Measurements from ENCODE around the gene MYBPH. TPM values are rescaled to one million over a fixed set of nuclear protein-coding genes. Genes with fewer than 3 reads are reported as not detected.

The MYBPH gene
- total RNA-seq, 2 experiments from 2014 or later: not detected

DNA sequence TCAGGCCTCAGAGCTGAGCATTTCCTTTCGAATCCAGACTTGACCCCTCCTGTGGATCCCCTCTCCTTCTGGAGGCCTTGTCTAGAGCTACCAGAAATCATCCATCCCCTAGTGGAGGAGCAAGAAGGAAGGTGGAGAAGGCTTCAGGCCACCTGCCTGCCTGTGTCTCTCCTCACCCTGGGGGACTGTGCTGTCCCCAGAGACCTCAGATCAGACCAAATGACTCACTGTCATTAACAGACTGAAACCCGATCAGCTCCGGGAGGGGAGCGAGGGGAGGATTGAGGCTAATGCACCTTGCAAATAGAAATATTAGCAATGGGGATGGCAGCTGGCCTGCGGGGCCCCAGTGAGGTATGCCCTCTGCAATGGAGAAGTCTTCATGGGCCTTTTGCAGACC lies 2.1 kb downstream of the MYBPH start:
- intact Hi-C loops (cut with micrococcal nuclease; ENCODE audit: unreplicated experiment): loop anchor here (2.0 kb wide), 1 partner anchor 135 kb away; no protein-coding TSS in a partner anchor
- H2AFZ ChIP-seq (ENCODE audit: low read length): no peak overlapping the region

DNA sequence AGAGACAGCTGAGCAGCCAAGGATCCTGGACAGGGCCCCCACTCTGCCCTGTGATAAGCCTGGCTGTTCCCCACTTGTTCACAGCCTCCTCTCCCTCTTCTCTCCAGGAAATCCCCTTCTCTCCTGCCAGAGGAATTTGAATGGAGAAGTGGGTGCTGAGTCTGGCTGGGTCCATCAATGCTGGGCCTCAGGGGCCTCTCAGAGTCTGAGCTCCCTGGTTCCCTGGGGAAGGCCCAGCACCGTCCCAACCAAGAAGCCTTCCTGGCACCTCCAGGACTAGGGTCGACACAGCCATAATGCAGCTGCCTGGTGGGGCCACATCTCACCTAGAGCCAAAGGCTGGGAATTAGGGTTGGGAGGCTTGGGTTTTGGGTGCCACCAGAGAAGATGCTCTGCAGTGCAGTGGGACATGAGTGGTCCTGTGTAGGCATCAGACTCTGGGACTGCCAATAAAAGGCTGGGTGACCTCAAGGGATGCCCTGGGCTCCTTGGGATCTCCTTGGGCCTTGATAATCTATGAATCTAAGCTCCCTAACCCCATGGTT lies 2.5 kb downstream of the MYBPH start:
- CTCF ChIA-PET (ENCODE audit: unreplicated experiment): interaction anchor here (1.1 kb wide), 1 partner anchor 35 kb away, joined by 4 read pairs; no protein-coding TSS in a partner anchor
- no peaks in the 10 kb centered on the region for H3K4me1 ChIP-seq (ENCODE audit: insufficient read depth, low read length, poor library complexity, severe bottlenecking)

More for the DNA sequence above, 2.1 kb downstream of the MYBPH start:
- H3K4me2 ChIP-seq (ENCODE audit: low read length): no peak overlapping the region
- H3K4me3 ChIP-seq (ENCODE audit: low read depth, low read length, poor library complexity, severe bottlenecking): no peak overlapping the region
- no peaks in the 10 kb centered on the region for H3K36me3 ChIP-seq (ENCODE audit: insufficient read depth, low read length)
- ChIA-PET CTCF (ENCODE audit: unreplicated experiment) (interaction anchor here (1.1 kb wide), 1 partner anchor 34 kb away, joined by 4 read pairs; no protein-coding TSS in a partner anchor), POLR2A (interaction anchor here (0.6 kb wide), 1 partner anchor 885 kb away, joined by 3 read pairs; no protein-coding TSS in a partner anchor)
- TF ChIP-seq, protein P1, sequence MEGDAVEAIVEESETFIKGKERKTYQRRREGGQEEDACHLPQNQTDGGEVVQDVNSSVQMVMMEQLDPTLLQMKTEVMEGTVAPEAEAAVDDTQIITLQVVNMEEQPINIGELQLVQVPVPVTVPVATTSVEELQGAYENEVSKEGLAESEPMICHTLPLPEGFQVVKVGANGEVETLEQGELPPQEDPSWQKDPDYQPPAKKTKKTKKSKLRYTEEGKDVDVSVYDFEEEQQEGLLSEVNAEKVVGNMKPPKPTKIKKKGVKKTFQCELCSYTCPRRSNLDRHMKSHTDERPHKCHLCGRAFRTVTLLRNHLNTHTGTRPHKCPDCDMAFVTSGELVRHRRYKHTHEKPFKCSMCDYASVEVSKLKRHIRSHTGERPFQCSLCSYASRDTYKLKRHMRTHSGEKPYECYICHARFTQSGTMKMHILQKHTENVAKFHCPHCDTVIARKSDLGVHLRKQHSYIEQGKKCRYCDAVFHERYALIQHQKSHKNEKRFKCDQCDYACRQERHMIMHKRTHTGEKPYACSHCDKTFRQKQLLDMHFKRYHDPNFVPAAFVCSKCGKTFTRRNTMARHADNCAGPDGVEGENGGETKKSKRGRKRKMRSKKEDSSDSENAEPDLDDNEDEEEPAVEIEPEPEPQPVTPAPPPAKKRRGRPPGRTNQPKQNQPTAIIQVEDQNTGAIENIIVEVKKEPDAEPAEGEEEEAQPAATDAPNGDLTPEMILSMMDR (conservative IDR thresholded peaks at IDR 0.05; ENCODE audit: low read length): no peak
- no peak for TF ChIP-seq EZH2phosphoT487 (IDR thresholded peaks at IDR 0.05; ENCODE audit: borderline replicate concordance, low read depth, low read length)
- BruUV-seq (replicated peaks): no TSS peak
- peak; percentile 19 for DNase-seq (ENCODE audit: low spot score)
- no peak overlapping the region for H3K27ac ChIP-seq (ENCODE audit: low read depth, low read length, poor library complexity, severe bottlenecking)
- H3K79me2 ChIP-seq (ENCODE audit: insufficient read depth, low read depth, low read length): no peaks in the 10 kb centered on the region
- no peaks in the 10 kb centered on the region for H3K4me1 ChIP-seq (ENCODE audit: insufficient read depth, low read length, poor library complexity, severe bottlenecking)
- H3K9me2 ChIP-seq (ENCODE audit: insufficient read depth, low read length): no peaks in the 10 kb centered on the region
- H3K9me3 ChIP-seq (ENCODE audit: low read length): no peaks in the 10 kb centered on the region
- no peaks in the 10 kb centered on the region for H4K20me1 ChIP-seq (ENCODE audit: insufficient read depth, low read length)

More for the DNA sequence above, 2.5 kb downstream of the MYBPH start:
- H4K20me1 ChIP-seq (ENCODE audit: insufficient read depth, low read length): no peaks in the 10 kb centered on the region
- no peaks in the 10 kb centered on the region for H3K9me3 ChIP-seq (ENCODE audit: low read length)
- H3K4me2 ChIP-seq (ENCODE audit: low read length): no peak overlapping the region
- H2AFZ ChIP-seq (ENCODE audit: low read length): no peak overlapping the region
- no peaks in the 10 kb centered on the region for H3K9me2 ChIP-seq (ENCODE audit: insufficient read depth, low read length)
- H3K4me3 ChIP-seq (ENCODE audit: low read depth, low read length, poor library complexity, severe bottlenecking): no peak overlapping the region
- TF ChIP-seq, protein P1 (conservative IDR thresholded peaks at IDR 0.05; ENCODE audit: low read length): no peak
- no peak for TF ChIP-seq EZH2phosphoT487 (IDR thresholded peaks at IDR 0.05; ENCODE audit: borderline replicate concordance, low read depth, low read length)
- BruUV-seq (replicated peaks): no TSS peak
- H3K27ac ChIP-seq (ENCODE audit: low read depth, low read length, poor library complexity, severe bottlenecking): no peak overlapping the region
- H3K36me3 ChIP-seq (ENCODE audit: insufficient read depth, low read length): no peaks in the 10 kb centered on the region
- no peak for DNase-seq (ENCODE audit: low spot score)
- intact Hi-C loops (cut with micrococcal nuclease; ENCODE audit: unreplicated experiment): loop anchor here (2.0 kb wide), 1 partner anchor 134 kb away; no protein-coding TSS in a partner anchor
- no peaks in the 10 kb centered on the region for H3K79me2 ChIP-seq (ENCODE audit: insufficient read depth, low read depth, low read length)
- POLR2A ChIA-PET: interaction anchor here (0.6 kb wide), 1 partner anchor 885 kb away, joined by 3 read pairs; no protein-coding TSS in a partner anchor
